ENCODE measurements around the gene KAT6B. TPM values are rescaled to one million over a fixed set of nuclear protein-coding genes. Genes with fewer than 3 reads are reported as not detected.
A peak's percentile ranks its signal among the peaks of the same experiment; 100 is the strongest.
"Not testable (repeated sequence)": the region's sequence is repeated elsewhere in the genome, so short reads cannot be mapped to it uniquely, and the experiment has no call there.

KAT6B gene
- 15.5 TPM for polyA plus RNA-seq (2013, experiment 1 of 2)
- 13.9 TPM for polyA plus RNA-seq (2013, experiment 2 of 2)

DNA sequence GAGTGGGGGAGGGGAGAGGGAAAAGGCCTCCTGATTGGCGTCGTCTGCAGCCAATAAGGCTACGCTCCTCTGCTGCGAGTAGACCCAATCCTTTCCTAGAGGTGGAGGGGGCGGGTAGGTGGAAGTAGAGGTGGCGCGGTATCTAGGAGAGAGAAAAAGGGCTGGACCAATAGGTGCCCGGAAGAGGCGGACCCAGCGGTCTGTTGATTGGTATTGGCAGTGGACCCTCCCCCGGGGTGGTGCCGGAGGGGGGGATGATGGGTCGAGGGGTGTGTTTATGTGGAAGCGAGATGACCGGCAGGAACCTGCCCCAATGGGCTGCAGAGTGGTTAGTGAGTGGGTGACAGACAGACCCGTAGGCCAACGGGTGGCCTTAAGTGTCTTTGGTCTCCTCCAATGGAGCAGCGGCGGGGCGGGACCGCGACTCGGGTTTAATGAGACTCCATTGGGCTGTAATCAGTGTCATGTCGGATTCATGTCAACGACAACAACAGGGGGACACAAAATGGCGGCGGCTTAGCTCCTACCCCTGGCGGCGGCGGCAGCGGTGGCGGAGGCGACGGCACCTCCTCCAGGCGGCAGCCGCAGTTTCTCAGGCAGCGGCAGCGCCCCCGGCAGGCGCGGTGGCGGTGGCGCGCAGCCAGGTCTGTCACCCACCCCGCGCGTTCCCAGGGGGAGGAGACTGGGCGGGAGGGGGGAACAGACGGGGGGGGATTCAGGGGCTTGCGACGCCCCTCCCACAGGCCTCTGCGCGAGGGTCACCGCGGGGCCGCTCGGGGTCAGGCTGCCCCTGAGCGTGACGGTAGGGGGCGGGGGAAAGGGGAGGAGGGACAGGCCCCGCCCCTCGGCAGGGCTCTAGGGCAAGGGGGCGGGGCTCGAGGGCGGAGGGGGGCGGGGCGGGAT is at the start of gene KAT6B:
Gene KAT6B (plus strand): TSS at position 459 of the 903 bp plus-strand sequence. CDS start 16,258 bp downstream, outside the sequence.
- Histone ChIP-seq H3K4me1 (ENCODE audit: insufficient read depth, low read length) (peaks cover 15% of the 10 kb centered on the region), H3K36me3 (ENCODE audit: insufficient read depth, low read length) (no peaks in the 10 kb centered on the region), H3K4me3 (ENCODE audit: low read length) (peak within 1 kb of the TSS; percentile 81), H3K27me3 (ENCODE audit: insufficient read depth, low read length) (no peaks in the 10 kb centered on the region), H3K27ac (ENCODE audit: low read depth, low read length) (peak within 1 kb of the TSS; percentile 97), H3K9me3 (ENCODE audit: insufficient read depth, low read depth, low read length) (no peaks in the 10 kb centered on the region), H3K9ac (ENCODE audit: low read depth, low read length) (peak within 1 kb of the TSS; percentile 91)
- under 1% methylated on average over 57 of the region's 67 CpGs for WGBS

DNA sequence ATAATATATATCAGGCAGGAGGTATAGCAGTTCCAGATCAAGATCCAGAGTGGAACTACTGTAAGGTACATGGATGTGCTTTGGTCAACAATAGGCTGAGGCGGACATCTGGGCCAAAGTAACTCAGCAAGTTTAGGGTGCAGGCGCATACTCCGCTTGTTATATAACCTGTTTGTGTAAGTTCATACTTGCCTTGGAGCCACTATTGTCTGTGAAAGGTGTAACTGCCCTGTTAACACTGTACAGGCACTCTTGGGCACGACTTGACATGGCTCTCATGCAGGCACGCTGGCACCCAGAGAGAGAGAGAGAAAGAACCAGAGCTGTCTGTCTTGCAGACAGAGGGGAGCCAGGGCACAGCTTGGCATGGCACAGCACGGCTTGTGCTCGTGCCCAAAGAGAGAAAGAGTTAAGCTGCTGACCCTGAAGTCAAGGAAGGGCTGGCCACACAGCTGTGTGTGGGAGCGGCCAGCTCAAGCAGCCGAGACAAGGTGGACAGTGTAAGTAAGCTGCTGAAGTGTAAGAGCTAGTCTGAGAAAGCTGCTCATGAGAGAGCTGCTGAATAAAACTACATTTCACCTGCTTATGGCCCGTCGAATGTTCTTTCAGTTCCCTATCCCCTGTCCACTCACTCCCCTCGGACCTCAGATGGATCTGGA is 47.8 kb upstream of the KAT6B start:
- no peaks in the 10 kb centered on the region for H3K36me3 ChIP-seq (ENCODE audit: insufficient read depth, low read length)
- H3K4me3 ChIP-seq (ENCODE audit: low read length) = no peak overlapping the region
- H3K9ac ChIP-seq (ENCODE audit: low read depth, low read length) = no peak overlapping the region
- no peak overlapping the region for H3K27ac ChIP-seq (ENCODE audit: low read depth, low read length)
- H3K4me1 ChIP-seq (ENCODE audit: insufficient read depth, low read length) = peaks cover 5% of the 10 kb centered on the region; the same call in 1 of the 2 replicates
- peaks cover 26% of the 10 kb centered on the region for H3K9me3 ChIP-seq (ENCODE audit: insufficient read depth, low read depth, low read length)
- no peaks in the 10 kb centered on the region for H3K27me3 ChIP-seq (ENCODE audit: insufficient read depth, low read length)
- 95% methylated on average over 12 of the region's 12 CpGs for WGBS

GRCh38 chr10:74781870-74782269 is 44.5 kb upstream of the KAT6B start:
- H3K27ac ChIP-seq (ENCODE audit: low read depth, low read length); H3K27me3 ChIP-seq (ENCODE audit: insufficient read depth, low read length); H3K36me3 ChIP-seq (ENCODE audit: insufficient read depth, low read length); H3K4me1 ChIP-seq (ENCODE audit: insufficient read depth, low read length); H3K9ac ChIP-seq (ENCODE audit: low read depth, low read length); H3K4me3 ChIP-seq (ENCODE audit: low read length): not testable (repeated sequence)
- peaks cover 12% of the 10 kb centered on the region for H3K9me3 ChIP-seq (ENCODE audit: insufficient read depth, low read depth, low read length)
- WGBS = 65% methylated on average over 4 of the region's 4 CpGs

- Histone ChIP-seq H3K36me3 (ENCODE audit: insufficient read depth, low read length) (no peaks in the 10 kb centered on the region), H3K4me1 (ENCODE audit: insufficient read depth, low read length) (peaks cover 9% of the 10 kb centered on the region; the same call in 1 of the 2 replicates), H3K9me3 (ENCODE audit: insufficient read depth, low read depth, low read length) (no peaks in the 10 kb centered on the region), H3K9ac (ENCODE audit: low read depth, low read length) (no peak overlapping the region), H3K27me3 (ENCODE audit: insufficient read depth, low read length) (no peaks in the 10 kb centered on the region), H3K4me3 (ENCODE audit: low read length) (no peak overlapping the region), H3K27ac (ENCODE audit: low read depth, low read length) (no peak overlapping the region)
- WGBS = 86% methylated on average over 1 of the region's 1 CpG
These were observed 41.9 kb upstream of the KAT6B start for GRCh38 chr10:74784462-74784861.

DNA sequence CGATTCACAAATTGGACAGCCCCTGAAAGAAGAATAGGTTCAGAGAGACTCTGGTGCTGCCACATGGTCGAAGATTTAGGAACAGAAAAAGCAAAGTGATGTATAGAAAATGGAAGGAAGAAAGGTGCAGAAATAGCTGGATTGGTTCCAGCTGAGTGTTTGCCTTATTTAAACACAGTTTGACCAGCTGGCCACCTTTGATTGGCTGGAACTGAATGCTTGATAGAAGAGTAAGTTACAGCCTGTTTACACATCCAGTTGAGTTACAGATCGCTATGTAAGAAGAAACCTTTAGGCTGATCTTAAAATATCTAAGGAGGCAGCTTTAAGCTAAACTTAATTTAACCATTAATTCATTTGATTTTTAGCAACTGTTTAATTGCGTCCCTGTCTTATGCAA is 40.3 kb upstream of the KAT6B start:
- H3K4me1 ChIP-seq (ENCODE audit: insufficient read depth, low read length) = peaks cover 9% of the 10 kb centered on the region; the same call in 1 of the 2 replicates
- H3K27me3 ChIP-seq (ENCODE audit: insufficient read depth, low read length) = no peaks in the 10 kb centered on the region
- no peak overlapping the region for H3K27ac ChIP-seq (ENCODE audit: low read depth, low read length)
- 87% methylated on average over 3 of the region's 4 CpGs for WGBS
- H3K9ac ChIP-seq (ENCODE audit: low read depth, low read length) = no peak overlapping the region
- H3K9me3 ChIP-seq (ENCODE audit: insufficient read depth, low read depth, low read length) = no peaks in the 10 kb centered on the region
- H3K4me3 ChIP-seq (ENCODE audit: low read length) = no peak overlapping the region
- H3K36me3 ChIP-seq (ENCODE audit: insufficient read depth, low read length) = no peaks in the 10 kb centered on the region

DNA sequence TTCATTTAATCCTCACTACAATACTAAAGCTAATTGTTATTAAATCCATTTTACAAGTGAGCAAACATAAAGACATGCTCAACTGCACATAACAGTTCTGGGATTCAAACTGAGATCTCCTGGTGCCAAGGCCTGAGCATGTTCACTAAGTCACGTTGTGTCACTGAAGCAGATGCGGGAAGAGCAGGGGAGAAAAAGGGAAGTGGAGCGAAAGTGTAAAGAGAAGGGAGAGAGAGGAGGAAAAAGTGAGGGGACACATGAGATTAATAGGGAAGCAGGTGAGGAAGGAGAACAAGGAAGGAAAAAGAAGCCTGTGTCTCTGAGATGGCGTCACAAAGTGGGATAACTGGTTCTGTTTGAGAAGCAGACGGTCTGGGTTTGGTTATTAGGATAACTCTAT is 38.9 kb upstream of the KAT6B start:
- no peak overlapping the region for H3K27ac ChIP-seq (ENCODE audit: low read depth, low read length)
- H3K9ac ChIP-seq (ENCODE audit: low read depth, low read length) = no peak overlapping the region
- no peaks in the 10 kb centered on the region for H3K27me3 ChIP-seq (ENCODE audit: insufficient read depth, low read length)
- 94% methylated on average over 5 of the region's 5 CpGs for WGBS
- H3K9me3 ChIP-seq (ENCODE audit: insufficient read depth, low read depth, low read length) = no peaks in the 10 kb centered on the region
- H3K4me1 ChIP-seq (ENCODE audit: insufficient read depth, low read length) = peaks cover 5% of the 10 kb centered on the region; the same call in 1 of the 2 replicates
- H3K4me3 ChIP-seq (ENCODE audit: low read length) = no peak overlapping the region
- no peaks in the 10 kb centered on the region for H3K36me3 ChIP-seq (ENCODE audit: insufficient read depth, low read length)

GRCh38 chr10:74791979-74792378 is 34.4 kb upstream of the KAT6B start:
- H3K9ac ChIP-seq (ENCODE audit: low read depth, low read length); H3K4me3 ChIP-seq (ENCODE audit: low read length); H3K4me1 ChIP-seq (ENCODE audit: insufficient read depth, low read length); H3K27me3 ChIP-seq (ENCODE audit: insufficient read depth, low read length); H3K27ac ChIP-seq (ENCODE audit: low read depth, low read length); H3K9me3 ChIP-seq (ENCODE audit: insufficient read depth, low read depth, low read length); H3K36me3 ChIP-seq (ENCODE audit: insufficient read depth, low read length): not testable (repeated sequence)
- 92% methylated on average over 5 of the region's 5 CpGs for whole genome bisulfite sequencing

GRCh38 chr10:74792726-74793125 is 33.7 kb upstream of the KAT6B start:
- no peaks in the 10 kb centered on the region for H3K9me3 ChIP-seq (ENCODE audit: insufficient read depth, low read depth, low read length)
- H3K27me3 ChIP-seq (ENCODE audit: insufficient read depth, low read length) = no peaks in the 10 kb centered on the region
- H3K36me3 ChIP-seq (ENCODE audit: insufficient read depth, low read length) = no peaks in the 10 kb centered on the region
- H3K4me3 ChIP-seq (ENCODE audit: low read length) = no peak overlapping the region
- 0 out of 2 replicates have a peak, but pooled peaks cover 3% of the 10 kb centered on the region for H3K4me1 ChIP-seq (ENCODE audit: insufficient read depth, low read length)
- no peak overlapping the region for H3K9ac ChIP-seq (ENCODE audit: low read depth, low read length)
- H3K27ac ChIP-seq (ENCODE audit: low read depth, low read length) = no peak overlapping the region

- not testable (repeated sequence) for H3K9ac ChIP-seq (ENCODE audit: low read depth, low read length); H3K9me3 ChIP-seq (ENCODE audit: insufficient read depth, low read depth, low read length); H3K36me3 ChIP-seq (ENCODE audit: insufficient read depth, low read length); H3K27ac ChIP-seq (ENCODE audit: low read depth, low read length); H3K4me3 ChIP-seq (ENCODE audit: low read length); H3K4me1 ChIP-seq (ENCODE audit: insufficient read depth, low read length); H3K27me3 ChIP-seq (ENCODE audit: insufficient read depth, low read length)
- WGBS = 100% methylated on average over 1 of the region's 1 CpG
These were observed 33.2 kb upstream of the KAT6B start for GRCh38 chr10:74793240-74793639.

DNA sequence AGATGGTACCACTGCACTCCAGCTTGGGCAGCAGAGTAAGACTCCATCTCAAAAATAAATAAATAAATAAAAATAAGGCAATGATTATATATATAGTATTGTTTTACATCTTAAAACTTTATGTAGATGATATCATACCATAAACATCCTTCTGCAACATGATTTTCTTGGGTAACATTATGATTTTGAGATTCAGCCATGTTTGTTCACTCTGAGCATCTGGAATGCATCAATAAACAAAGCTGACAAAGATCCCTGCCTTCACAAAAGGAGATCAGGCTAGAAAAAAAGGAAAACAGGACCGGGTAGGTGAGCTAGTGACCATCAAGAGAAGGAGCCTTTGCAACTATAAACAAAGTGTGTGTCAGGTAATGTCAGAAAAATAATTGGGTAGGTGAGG is 31.9 kb upstream of the KAT6B start:
- H3K4me3 ChIP-seq (ENCODE audit: low read length) = no peak overlapping the region
- H3K27ac ChIP-seq (ENCODE audit: low read depth, low read length) = no peak overlapping the region
- H3K9me3 ChIP-seq (ENCODE audit: insufficient read depth, low read depth, low read length) = no peaks in the 10 kb centered on the region
- 75% methylated on average over 1 of the region's 1 CpG for WGBS
- H3K9ac ChIP-seq (ENCODE audit: low read depth, low read length) = no peak overlapping the region
- H3K4me1 ChIP-seq (ENCODE audit: insufficient read depth, low read length) = 0 out of 2 replicates have a peak, but pooled peaks cover 3% of the 10 kb centered on the region
- H3K36me3 ChIP-seq (ENCODE audit: insufficient read depth, low read length) = no peaks in the 10 kb centered on the region
- H3K27me3 ChIP-seq (ENCODE audit: insufficient read depth, low read length) = no peaks in the 10 kb centered on the region

DNA sequence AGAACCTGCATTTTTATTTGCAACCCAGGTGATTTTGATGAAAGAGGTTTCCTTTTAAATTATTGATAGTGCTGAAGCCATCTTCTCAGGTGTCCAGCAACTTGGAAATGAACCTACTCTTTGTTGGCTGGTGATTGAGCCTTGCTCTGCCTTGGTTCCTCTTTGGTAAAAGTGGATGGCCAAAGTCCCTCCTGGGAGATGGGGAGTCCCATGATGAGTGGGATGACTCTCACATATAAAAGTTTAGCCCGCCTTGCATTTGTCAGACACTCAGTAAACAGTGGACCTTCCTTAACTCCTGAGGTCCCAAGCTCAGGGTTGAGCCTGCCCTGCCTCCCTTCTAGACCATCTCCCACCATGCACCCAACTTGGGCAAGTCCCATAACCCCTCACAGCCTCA is 28.9 kb upstream of the KAT6B start:
- H3K9ac ChIP-seq (ENCODE audit: low read depth, low read length) = no peak overlapping the region
- WGBS = 93% methylated on average over 1 of the region's 1 CpG
- H3K27me3 ChIP-seq (ENCODE audit: insufficient read depth, low read length) = no peaks in the 10 kb centered on the region
- no peaks in the 10 kb centered on the region for H3K36me3 ChIP-seq (ENCODE audit: insufficient read depth, low read length)
- no peak overlapping the region for H3K4me3 ChIP-seq (ENCODE audit: low read length)
- H3K9me3 ChIP-seq (ENCODE audit: insufficient read depth, low read depth, low read length) = no peaks in the 10 kb centered on the region
- H3K27ac ChIP-seq (ENCODE audit: low read depth, low read length) = no peak overlapping the region
- H3K4me1 ChIP-seq (ENCODE audit: insufficient read depth, low read length) = 0 out of 2 replicates have a peak, but pooled peaks cover 3% of the 10 kb centered on the region
